Measurements from ENCODE around the gene RPP40.
"Not testable (repeated sequence)": the region's sequence is repeated elsewhere in the genome, so short reads cannot be mapped to it uniquely, and the experiment has no call there.

RPP40 gene

GRCh38 chr6:5003604-5004372 is at the start of gene RPP40:
RPP40 (minus strand) TSS chr6:5004037; CDS start chr6:5004002, 35 bp downstream.
- peak; percentile 91 for DNase-seq

GRCh38 chr6:5053038-5053437 is 49.2 kb upstream of the RPP40 start:
- DNase-seq: no peak

GRCh38 chr6:5051394-5051793 is 47.6 kb upstream of the RPP40 start:
- no peak for DNase-seq

GRCh38 chr6:5050009-5050408 is 46.2 kb upstream of the RPP40 start:
- no peak for DNase-seq

- no peak for DNase-seq
Observed at GRCh38 chr6:5046430-5046829, 42.6 kb upstream of the RPP40 start.

- DNase-seq: no peak
Observed at GRCh38 chr6:5045416-5045815, 41.6 kb upstream of the RPP40 start.

- no peak for DNase-seq
Observed at GRCh38 chr6:5044866-5045265, 41.0 kb upstream of the RPP40 start.

GRCh38 chr6:5042436-5042835 is 38.6 kb upstream of the RPP40 start:
- no peak for DNase-seq

GRCh38 chr6:5041955-5042354 is 38.1 kb upstream of the RPP40 start:
- no peak for DNase-seq

- no peak for DNase-seq
Observed at GRCh38 chr6:5036269-5036668, 32.4 kb upstream of the RPP40 start.

- DNase-seq: no peak
Observed at GRCh38 chr6:5034736-5035135, 30.9 kb upstream of the RPP40 start.

GRCh38 chr6:5034328-5034727 is 30.5 kb upstream of the RPP40 start:
- DNase-seq: no peak

- not testable (repeated sequence) for DNase-seq
Observed at GRCh38 chr6:5033214-5033904, 29.5 kb upstream of the RPP40 start.

- DNase-seq: not testable (repeated sequence)
Observed at GRCh38 chr6:5032706-5033105, 28.9 kb upstream of the RPP40 start.

GRCh38 chr6:5031150-5031549 is 27.3 kb upstream of the RPP40 start:
- DNase-seq: no peak

GRCh38 chr6:5030596-5031136 is 26.8 kb upstream of the RPP40 start:
- peak; percentile 69 for DNase-seq

- no peak for DNase-seq
Observed at GRCh38 chr6:5029609-5030008, 25.8 kb upstream of the RPP40 start.

GRCh38 chr6:5028921-5029320 is 25.1 kb upstream of the RPP40 start:
- DNase-seq: no peak

- DNase-seq: no peak
Observed at GRCh38 chr6:5028301-5028700, 24.5 kb upstream of the RPP40 start.

GRCh38 chr6:5025911-5026819 is 22.3 kb upstream of the RPP40 start:
- DNase-seq: no peak

- DNase-seq: no peak
Observed at GRCh38 chr6:5023923-5024322, 20.1 kb upstream of the RPP40 start.

GRCh38 chr6:5020142-5020541 is 16.3 kb upstream of the RPP40 start:
- DNase-seq: no peak

GRCh38 chr6:5014072-5014561 is 10.3 kb upstream of the RPP40 start:
- DNase-seq: no peak

All from kidney glomerular epithelial cell (primary cell).